Neural progenitor cell (in vitro differentiated cells): ENCODE measurements around the gene ANKS1B.

Experiments used
- CTCF ChIP-seq: fragments of 200-600 bp; sonication (generic); IDR thresholded peaks from 2 replicates; pipeline ENCODE4 v1.5.1; 2017; ENCODE audit warnings: antibody characterized with exemption, mild to moderate bottlenecking
- EZH2 ChIP-seq: fragments of 200-600 bp; sonication (generic); IDR thresholded peaks from 2 replicates; pipeline ENCODE4 v1.6.1; 2017; ENCODE audit warnings: antibody characterized with exemption, mild to moderate bottlenecking, moderate library complexity
- EZH2phosphoT487 ChIP-seq: fragments of 200-600 bp; sonication (generic); IDR thresholded peaks from 2 replicates; pipeline ENCODE4 v1.6.1; 2017; ENCODE audit warnings: antibody characterized with exemption

- TF ChIP-seq CTCF (no peak), EZH2phosphoT487 (no peak), EZH2 (no peak)
Observed at GRCh38 chr12:98908866-98909265, 1075.9 kb downstream of the ANKS1B start.
